Kidney epithelial cell (primary cell): ENCODE measurements around the gene PCSK5. TPM values are rescaled to one million over a fixed set of nuclear protein-coding genes. Genes with fewer than 3 reads are reported as not detected.
"Not testable (repeated sequence)": the region's sequence is repeated elsewhere in the genome, so short reads cannot be mapped to it uniquely, and the experiment has no call there.

ENCODE experiments used
- DNase-seq: peaks from one replicate; pipeline ENCODE4 v3.0.0-alpha.2; 2010; ENCODE audit warnings: low read depth
- H3K27me3 ChIP-seq: 2 replicates; pipeline ENCODE4 v1.6.0; 2011; ENCODE audit warnings: low read length; ENCODE audit not compliant: control insufficient read depth, insufficient read depth
- H3K36me3 ChIP-seq: 2 replicates; pipeline ENCODE4 v1.5.1; 2011; ENCODE audit warnings: low read length; ENCODE audit not compliant: control insufficient read depth, insufficient read depth
- H3K4me3 ChIP-seq: 2 replicates; pipeline ENCODE4 v1.5.1; 2011; ENCODE audit warnings: low read depth, mild to moderate bottlenecking, control low read depth, low read length
- CTCF ChIP-seq: IDR thresholded peaks from 2 replicates; pipeline ENCODE4 v1.5.1; 2011; ENCODE audit warnings: mild to moderate bottlenecking, moderate library complexity, low read length, control low read depth, inconsistent platforms; ENCODE audit not compliant: insufficient read depth, poor library complexity, severe bottlenecking
- total RNA-seq: library from RNA; depleted of rRNA; stranded (reverse); fragments of >200 nt; gene quantifications from 2 replicates; pipeline ENCODE4 v1.2.3, GENCODE V29; 2015

The PCSK5 gene
- total RNA-seq, 1 donor from 2014 or later, result 3.8 TPM

GRCh38 chr9:75851917-75852316 is 38.6 kb upstream of the PCSK5 start:
- DNase-seq, result no peak
- no peak for TF ChIP-seq CTCF
- H3K4me3 ChIP-seq, result no peak overlapping the region

GRCh38 chr9:75852746-75853145 is 37.7 kb upstream of the PCSK5 start:
- no peaks in the 10 kb centered on the region for H3K36me3 ChIP-seq
- no peak overlapping the region for H3K4me3 ChIP-seq
- no peak for TF ChIP-seq CTCF
- no peak for DNase-seq
- no peaks in the 10 kb centered on the region for H3K27me3 ChIP-seq

More at GRCh38 chr9:75851917-75852316, 38.6 kb upstream of the PCSK5 start:
- Histone ChIP-seq H3K36me3 (no peaks in the 10 kb centered on the region), H3K27me3 (no peaks in the 10 kb centered on the region)

GRCh38 chr9:75855509-75855908 is 35.0 kb upstream of the PCSK5 start:
- no peaks in the 10 kb centered on the region for H3K36me3 ChIP-seq
- no peaks in the 10 kb centered on the region for H3K27me3 ChIP-seq
- H3K4me3 ChIP-seq, result no peak overlapping the region
- no peak for DNase-seq
- peak; percentile 25 for TF ChIP-seq CTCF

- no peak for DNase-seq
- Histone ChIP-seq H3K27me3 (no peaks in the 10 kb centered on the region), H3K4me3 (no peak overlapping the region), H3K36me3 (no peaks in the 10 kb centered on the region)
- no peak for TF ChIP-seq CTCF
These were observed 31.9 kb upstream of the PCSK5 start for GRCh38 chr9:75858497-75859092.

- H3K4me3 ChIP-seq, result no peak overlapping the region
- no peak for DNase-seq
- no peaks in the 10 kb centered on the region for H3K27me3 ChIP-seq
- no peaks in the 10 kb centered on the region for H3K36me3 ChIP-seq
- TF ChIP-seq CTCF, result no peak
These were observed 26.2 kb upstream of the PCSK5 start for GRCh38 chr9:75864266-75864665.

GRCh38 chr9:75866273-75866871 is 24.1 kb upstream of the PCSK5 start:
- TF ChIP-seq CTCF, result peak; percentile 70
- Histone ChIP-seq H3K4me3 (no peak overlapping the region), H3K36me3 (no peaks in the 10 kb centered on the region), H3K27me3 (no peaks in the 10 kb centered on the region)
- no peak for DNase-seq

- not testable (repeated sequence) for DNase-seq, H3K27me3 ChIP-seq, H3K36me3 ChIP-seq, H3K4me3 ChIP-seq
These were observed 21.9 kb upstream of the PCSK5 start for GRCh38 chr9:75868526-75868925.
